Fibroblast of lung (primary cell): ENCODE results near the gene B3GNT7.

Experiments
- CTCF ChIP-seq, 2 donors: IDR thresholded peaks in 1 of 2; conservative IDR thresholded peaks in 1 of 2; 1 replicate in 1 of 2; 2 replicates in 1 of 2; pipeline ENCODE4 v1.5.1; 2011 to 2012; ENCODE audit warnings: low read length in 2 of 2, control low read depth in 1 of 2, inconsistent platforms in 1 of 2, low read depth in 1 of 2, mild to moderate bottlenecking in 1 of 2
- EZH2 ChIP-seq: IDR thresholded peaks from 2 replicates; pipeline ENCODE4 v1.5.1; 2012; ENCODE audit warnings: low read length, control low read depth, mild to moderate bottlenecking; ENCODE audit errors: missing control alignments

- no peak for TF ChIP-seq CTCF (conservative IDR thresholded peaks at IDR 0.05 in 1 of 2, IDR thresholded peaks at IDR 0.05 in 1 of 2; ENCODE audit: low read depth in 1 of 2, low read length in 2 of 2)
- no peak for TF ChIP-seq EZH2
Measured at GRCh38 chr2:231356466-231356844, 39.1 kb upstream of the B3GNT7 start.
